GM12874 (cell line): Measurements from ENCODE around the gene GABPB1.

Source experiments
- TF ChIP-seq, protein P1 (sequence below): IDR thresholded peaks from 2 replicates; pipeline ENCODE4 v1.5.1; 2011; ENCODE audit warnings: low read depth, mild to moderate bottlenecking, control low read depth, low read length, moderate library complexity; ENCODE audit not compliant: insufficient read depth

Gene GABPB1

DNA sequence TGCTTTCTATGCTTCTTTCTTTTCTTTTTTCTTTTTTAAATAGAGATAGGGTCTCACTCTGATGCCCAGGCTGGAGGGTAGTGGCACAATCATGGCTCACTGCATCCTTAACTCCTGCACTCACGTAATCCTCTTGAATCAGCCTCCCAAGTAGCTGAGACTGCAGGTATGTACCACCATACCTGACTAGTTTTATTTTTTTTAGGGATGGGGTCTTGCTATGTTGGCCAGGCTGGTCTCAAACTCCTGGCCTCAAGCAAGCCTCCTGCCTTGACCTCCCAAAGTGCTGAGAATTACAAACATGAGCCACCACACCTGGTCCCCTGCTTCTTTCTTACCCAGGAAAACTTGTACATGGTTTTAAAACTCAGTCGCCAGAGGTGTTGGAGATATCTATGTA is 65.2 kb downstream of the GABPB1 start:
- TF ChIP-seq, protein P1, sequence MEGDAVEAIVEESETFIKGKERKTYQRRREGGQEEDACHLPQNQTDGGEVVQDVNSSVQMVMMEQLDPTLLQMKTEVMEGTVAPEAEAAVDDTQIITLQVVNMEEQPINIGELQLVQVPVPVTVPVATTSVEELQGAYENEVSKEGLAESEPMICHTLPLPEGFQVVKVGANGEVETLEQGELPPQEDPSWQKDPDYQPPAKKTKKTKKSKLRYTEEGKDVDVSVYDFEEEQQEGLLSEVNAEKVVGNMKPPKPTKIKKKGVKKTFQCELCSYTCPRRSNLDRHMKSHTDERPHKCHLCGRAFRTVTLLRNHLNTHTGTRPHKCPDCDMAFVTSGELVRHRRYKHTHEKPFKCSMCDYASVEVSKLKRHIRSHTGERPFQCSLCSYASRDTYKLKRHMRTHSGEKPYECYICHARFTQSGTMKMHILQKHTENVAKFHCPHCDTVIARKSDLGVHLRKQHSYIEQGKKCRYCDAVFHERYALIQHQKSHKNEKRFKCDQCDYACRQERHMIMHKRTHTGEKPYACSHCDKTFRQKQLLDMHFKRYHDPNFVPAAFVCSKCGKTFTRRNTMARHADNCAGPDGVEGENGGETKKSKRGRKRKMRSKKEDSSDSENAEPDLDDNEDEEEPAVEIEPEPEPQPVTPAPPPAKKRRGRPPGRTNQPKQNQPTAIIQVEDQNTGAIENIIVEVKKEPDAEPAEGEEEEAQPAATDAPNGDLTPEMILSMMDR: no peak

DNA sequence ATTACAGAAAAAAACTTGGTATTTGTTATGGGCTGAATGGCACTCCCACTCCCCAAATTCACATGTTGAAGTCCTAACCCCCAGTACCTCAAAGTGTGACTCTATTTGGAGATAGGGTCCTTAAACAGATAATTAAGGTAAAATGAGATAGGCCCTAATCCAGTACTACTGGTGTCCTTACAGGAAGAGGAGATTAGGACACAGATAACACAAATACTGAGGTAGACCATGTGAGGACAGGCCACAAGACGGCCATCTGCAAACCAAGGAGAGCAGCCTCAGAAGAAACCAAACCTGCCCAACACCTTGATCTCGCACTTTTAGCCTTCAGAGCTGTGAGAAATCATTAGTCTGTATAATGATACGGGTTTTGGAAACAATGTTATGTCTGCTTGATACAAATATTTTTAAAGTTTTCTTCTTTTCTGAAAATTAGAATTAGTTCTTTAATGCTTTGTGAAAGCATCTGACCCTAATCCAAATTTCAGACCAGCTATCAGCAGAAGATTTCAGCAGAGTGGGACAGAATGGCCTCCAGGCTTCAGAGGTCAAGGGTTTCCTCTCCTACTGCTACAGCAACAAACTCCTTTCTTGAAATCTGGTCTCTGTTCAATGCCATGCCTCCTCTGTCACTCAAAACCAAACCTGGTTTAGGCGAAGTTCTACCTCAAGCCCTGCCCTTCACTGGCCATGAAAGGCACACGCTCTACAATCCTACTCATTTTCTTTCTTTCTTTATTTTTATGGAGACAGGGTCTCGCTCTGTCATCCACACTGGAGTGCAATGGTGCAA is 67.5 kb downstream of the GABPB1 start:
- TF ChIP-seq, protein P1: no peak

DNA sequence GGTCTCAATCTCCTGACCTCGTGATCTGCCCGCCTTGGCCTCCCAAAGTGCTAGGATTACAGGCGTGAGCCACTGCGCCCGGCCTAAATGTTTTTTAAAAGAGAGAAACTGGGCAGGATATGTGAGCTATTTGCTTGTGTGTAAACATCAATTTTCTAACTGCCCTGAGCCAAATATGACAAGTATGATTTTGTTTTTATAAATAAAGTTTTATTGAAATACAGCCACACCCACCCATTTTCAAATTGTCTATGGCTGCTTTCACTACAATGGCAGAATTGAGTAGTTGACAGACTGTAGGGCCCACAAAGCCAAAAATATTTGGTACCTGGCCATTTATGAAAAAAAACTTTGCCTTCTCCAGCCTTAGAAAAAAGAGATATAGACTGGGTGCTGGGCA is 73.6 kb downstream of the GABPB1 start:
- TF ChIP-seq, protein P1: no peak

DNA sequence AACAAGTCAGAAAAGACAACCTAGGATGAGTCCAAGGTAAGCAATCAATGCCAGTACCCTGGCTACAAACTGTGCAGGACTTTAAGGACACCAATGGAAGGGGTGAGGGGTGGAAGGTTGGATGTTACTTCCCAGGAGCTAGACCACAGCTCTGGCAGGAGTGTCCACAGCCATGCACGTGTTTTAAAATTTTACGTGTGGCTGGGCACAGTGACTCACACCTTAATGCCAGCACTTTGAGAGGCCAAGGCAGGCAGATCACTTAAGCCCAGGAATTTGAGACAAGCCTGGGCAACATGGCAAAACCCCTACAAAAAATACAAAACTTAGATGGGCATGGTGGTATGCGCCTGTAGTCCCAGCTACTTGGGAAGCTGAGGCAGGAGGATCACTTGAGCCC is 74.7 kb downstream of the GABPB1 start:
- TF ChIP-seq, protein P1: no peak

DNA sequence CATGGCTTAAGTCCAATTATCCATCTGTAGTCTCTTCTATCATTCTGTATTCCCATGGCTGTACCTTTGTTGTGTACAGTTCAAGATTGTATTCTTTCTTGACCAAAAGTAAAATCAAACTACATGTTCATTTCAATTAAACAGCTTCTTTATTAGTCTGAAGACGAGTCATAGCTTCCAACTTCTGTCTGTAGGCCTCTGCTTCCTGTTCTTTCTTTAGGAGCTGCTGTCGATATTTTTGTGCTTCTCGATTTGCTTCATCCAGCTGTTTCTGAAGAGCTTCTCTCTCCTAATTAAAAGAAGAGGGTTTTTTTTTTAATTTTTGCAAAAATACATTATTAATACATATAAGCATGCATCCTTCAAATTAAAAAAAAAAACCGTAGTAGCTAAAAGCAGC is 76.5 kb downstream of the GABPB1 start:
- TF ChIP-seq, protein P1: no peak

DNA sequence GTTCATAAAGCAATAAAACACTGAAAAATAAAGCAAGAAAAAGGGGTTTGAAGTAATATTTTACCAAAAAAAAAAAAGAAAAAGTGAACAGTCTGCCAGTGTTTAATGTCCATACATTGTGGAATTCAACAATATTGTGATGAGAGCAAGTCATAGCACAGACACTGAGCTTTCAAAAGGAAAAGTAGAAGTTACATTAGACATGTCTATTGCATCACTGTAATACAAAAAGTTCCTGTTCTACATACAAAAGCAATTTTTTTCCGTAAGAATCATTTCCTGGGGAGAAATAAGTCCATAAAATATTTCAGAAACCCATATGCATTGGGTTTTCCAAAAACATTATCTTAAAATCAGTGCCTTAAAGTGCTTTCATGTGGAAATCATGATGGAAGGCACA is 77.6 kb downstream of the GABPB1 start:
- TF ChIP-seq, protein P1: no peak

DNA sequence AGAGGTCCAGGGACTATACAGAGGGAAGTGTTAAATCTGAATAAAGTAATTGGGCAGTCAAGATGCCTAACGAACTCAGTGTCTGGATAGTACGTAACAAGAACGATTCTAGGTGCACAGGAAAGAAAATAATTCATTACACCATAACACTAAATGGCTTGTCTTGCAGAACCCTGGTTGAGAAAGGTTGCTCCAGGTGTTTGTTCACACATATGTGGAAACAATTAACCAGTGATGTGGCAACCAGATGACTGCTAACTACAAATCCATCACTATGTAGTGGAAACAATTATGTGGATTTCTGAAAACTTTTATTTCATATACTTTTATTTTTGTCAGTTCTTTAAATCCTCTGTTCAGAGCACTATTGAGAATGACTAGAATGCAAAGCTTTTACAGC is 79.1 kb downstream of the GABPB1 start:
- TF ChIP-seq, protein P1: no peak

DNA sequence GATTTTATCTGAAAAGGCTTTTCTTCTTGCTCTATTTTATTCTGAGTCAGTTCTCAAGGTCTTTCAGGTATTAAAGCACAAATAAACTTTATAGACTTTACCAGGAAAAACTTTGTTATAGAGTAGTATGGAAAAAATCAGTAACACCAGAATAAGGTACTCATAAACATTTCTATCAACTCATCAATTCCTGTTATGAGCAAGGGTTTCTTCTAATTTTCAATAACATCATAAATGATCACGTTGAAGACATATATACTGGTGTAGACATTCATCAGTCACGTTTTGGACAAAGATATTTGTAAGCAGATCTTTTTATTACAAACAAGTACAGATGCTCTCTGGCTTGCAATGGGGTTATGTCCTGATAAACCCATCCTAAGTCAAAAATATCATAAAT is 79.9 kb downstream of the GABPB1 start:
- TF ChIP-seq, protein P1: no peak
